ENCODE measurements around the gene MYRIP.
"Not testable (repeated sequence)": the region's sequence is repeated elsewhere in the genome, so short reads cannot be mapped to it uniquely, and the experiment has no call there.

The MYRIP gene

GRCh38 chr3:40045051-40045450, 235.6 kb downstream of the MYRIP start:
- DNase-seq, result no peak

GRCh38 chr3:40046149-40046548, 236.7 kb downstream of the MYRIP start:
- no peak for DNase-seq

GRCh38 chr3:40047406-40047805, 238.0 kb downstream of the MYRIP start:
- no peak for DNase-seq

- DNase-seq, result no peak
Observed at GRCh38 chr3:40053663-40054062, 244.3 kb downstream of the MYRIP start.

GRCh38 chr3:40054568-40055222, 245.3 kb downstream of the MYRIP start:
- DNase-seq, result no peak

- no peak for DNase-seq
Observed at GRCh38 chr3:40055361-40055760, 246.0 kb downstream of the MYRIP start.

GRCh38 chr3:40055956-40056355, 246.5 kb downstream of the MYRIP start:
- DNase-seq, result no peak

- DNase-seq, result no peak
Observed at GRCh38 chr3:40057077-40057476, 247.7 kb downstream of the MYRIP start.

GRCh38 chr3:40057786-40058185, 248.4 kb downstream of the MYRIP start:
- DNase-seq, result no peak

- DNase-seq, result no peak
Observed at GRCh38 chr3:40068636-40069035, 259.2 kb downstream of the MYRIP start.

GRCh38 chr3:40070816-40071215, 261.4 kb downstream of the MYRIP start:
- no peak for DNase-seq

GRCh38 chr3:40071683-40072238, 262.4 kb downstream of the MYRIP start:
- DNase-seq, result no peak

- DNase-seq, result peak in 1 of 2 experiments; percentile 12
Observed at GRCh38 chr3:40073310-40074007, 264.1 kb downstream of the MYRIP start.

- not testable (repeated sequence) for DNase-seq
Observed at GRCh38 chr3:40077139-40077538, 267.7 kb downstream of the MYRIP start.

- not testable (repeated sequence) for DNase-seq
Observed at GRCh38 chr3:40077828-40078492, 268.6 kb downstream of the MYRIP start.

- no peak for DNase-seq
Observed at GRCh38 chr3:40078590-40078989, 269.2 kb downstream of the MYRIP start.

GRCh38 chr3:40079203-40079846, 269.9 kb downstream of the MYRIP start:
- no peak for DNase-seq

GRCh38 chr3:40079847-40080240, 270.4 kb downstream of the MYRIP start:
- no peak for DNase-seq

GRCh38 chr3:40083066-40083465, 273.7 kb downstream of the MYRIP start:
- no peak for DNase-seq

- not testable (repeated sequence) for DNase-seq
Observed at GRCh38 chr3:40084424-40084823, 275.0 kb downstream of the MYRIP start.

- no peak for DNase-seq
Observed at GRCh38 chr3:40086890-40087883, 277.8 kb downstream of the MYRIP start.
